Gastroesophageal sphincter (tissue), 3 donors: ENCODE results near the gene RNF141.

Source experiments
- EP300 ChIP-seq: sonication (generic); formaldehyde crosslinking; IDR thresholded peaks from one replicate; pipeline ENCODE4 v1.6.1; 2017; ENCODE audit warnings: antibody characterized with exemption, mild to moderate bottlenecking
- POLR2A ChIP-seq, 2 donors: fragments of 450-650 bp; IDR thresholded peaks; one replicate each; pipeline ENCODE4 v1.6.1; 2017; ENCODE audit warnings: antibody characterized with exemption in 2 of 2, mild to moderate bottlenecking in 2 of 2, moderate library complexity in 1 of 2
- POLR2AphosphoS5 ChIP-seq: sonication (generic); formaldehyde crosslinking; IDR thresholded peaks from one replicate; pipeline ENCODE4 v1.6.1; 2017; ENCODE audit warnings: antibody characterized with exemption
- TF ChIP-seq, protein P1 (sequence below), 4 experiments: fragments of 200-600 bp in 2 of 4; fragments of 450-650 bp in 2 of 4; sonication (generic) in 1 of 4; IDR thresholded peaks; one replicate each; pipeline ENCODE4 v1.5.1; 2017 to 2019; ENCODE audit warnings: antibody characterized with exemption in 4 of 4, mild to moderate bottlenecking in 2 of 4, moderate library complexity in 2 of 4

DNA sequence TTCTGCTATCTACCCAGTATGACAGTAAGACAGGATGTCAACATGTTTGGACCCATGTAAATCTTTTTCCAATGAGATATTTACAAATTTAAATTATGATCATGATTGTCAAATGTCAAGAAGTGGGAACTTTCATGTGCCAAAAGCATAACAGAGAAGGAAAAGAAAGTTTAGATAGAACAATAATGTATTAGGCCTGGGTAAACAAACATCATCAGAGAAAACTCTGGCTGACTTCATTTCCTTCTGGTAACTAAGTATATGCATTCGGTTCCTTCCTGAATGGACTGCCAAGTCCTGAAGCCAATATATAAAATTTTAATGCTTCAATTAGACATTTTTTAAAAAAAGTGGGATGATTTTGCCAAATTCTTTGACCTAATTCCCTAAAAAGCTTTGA is 16.5 kb downstream of the RNF141 start:
- TF ChIP-seq, protein P1, sequence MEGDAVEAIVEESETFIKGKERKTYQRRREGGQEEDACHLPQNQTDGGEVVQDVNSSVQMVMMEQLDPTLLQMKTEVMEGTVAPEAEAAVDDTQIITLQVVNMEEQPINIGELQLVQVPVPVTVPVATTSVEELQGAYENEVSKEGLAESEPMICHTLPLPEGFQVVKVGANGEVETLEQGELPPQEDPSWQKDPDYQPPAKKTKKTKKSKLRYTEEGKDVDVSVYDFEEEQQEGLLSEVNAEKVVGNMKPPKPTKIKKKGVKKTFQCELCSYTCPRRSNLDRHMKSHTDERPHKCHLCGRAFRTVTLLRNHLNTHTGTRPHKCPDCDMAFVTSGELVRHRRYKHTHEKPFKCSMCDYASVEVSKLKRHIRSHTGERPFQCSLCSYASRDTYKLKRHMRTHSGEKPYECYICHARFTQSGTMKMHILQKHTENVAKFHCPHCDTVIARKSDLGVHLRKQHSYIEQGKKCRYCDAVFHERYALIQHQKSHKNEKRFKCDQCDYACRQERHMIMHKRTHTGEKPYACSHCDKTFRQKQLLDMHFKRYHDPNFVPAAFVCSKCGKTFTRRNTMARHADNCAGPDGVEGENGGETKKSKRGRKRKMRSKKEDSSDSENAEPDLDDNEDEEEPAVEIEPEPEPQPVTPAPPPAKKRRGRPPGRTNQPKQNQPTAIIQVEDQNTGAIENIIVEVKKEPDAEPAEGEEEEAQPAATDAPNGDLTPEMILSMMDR (IDR thresholded peaks at IDR 0.05) = no peak
- TF ChIP-seq EP300 = no peak
- TF ChIP-seq POLR2A (IDR thresholded peaks at IDR 0.05) = no peak
- no peak for TF ChIP-seq POLR2AphosphoS5
